Stimulated activated CD4-positive, alpha-beta T cell treated with anti-CD3 and anti-CD28 coated beads, TNF-alpha, amount 100 ng/mL, for 4 hours (primary cell): ENCODE data around the gene NEDD4L.
A peak's percentile ranks its signal among the peaks of the same experiment; 100 is the strongest.

ENCODE experiments used
- DNase-seq, 3 experiments: peaks; one replicate each; pipeline ENCODE4 v3.0.0-alpha.2; 2020; ENCODE audit warnings: low read depth in 3 of 3

The NEDD4L gene

DNA sequence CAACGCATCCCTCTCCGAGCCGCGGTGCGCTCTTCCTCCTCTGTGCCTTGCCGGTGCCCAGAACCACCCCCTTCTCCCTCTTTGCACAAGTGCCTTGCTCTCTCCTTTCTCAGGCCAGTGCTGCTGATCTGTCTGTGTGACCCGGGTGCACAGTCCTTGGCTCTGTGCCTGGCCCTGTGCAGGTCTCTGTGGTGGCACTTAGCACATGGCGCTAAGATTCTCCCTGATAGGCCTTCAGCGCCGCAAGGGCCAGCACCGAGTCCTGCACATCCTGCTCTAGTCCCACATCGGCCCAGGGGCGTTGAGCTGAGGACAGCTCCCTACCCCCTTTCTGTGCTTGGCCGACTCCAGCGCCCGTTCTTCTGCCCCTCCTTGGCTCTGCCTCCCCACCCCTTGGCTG is 136.1 kb downstream of the NEDD4L start:
- no peak for DNase-seq

- DNase-seq = peak; percentile 7 to 49 (median 27)
Observed at GRCh38 chr18:58180738-58181353, 136.8 kb downstream of the NEDD4L start.

- DNase-seq = no peak
Observed at GRCh38 chr18:58181988-58182387, 138.0 kb downstream of the NEDD4L start.

DNA sequence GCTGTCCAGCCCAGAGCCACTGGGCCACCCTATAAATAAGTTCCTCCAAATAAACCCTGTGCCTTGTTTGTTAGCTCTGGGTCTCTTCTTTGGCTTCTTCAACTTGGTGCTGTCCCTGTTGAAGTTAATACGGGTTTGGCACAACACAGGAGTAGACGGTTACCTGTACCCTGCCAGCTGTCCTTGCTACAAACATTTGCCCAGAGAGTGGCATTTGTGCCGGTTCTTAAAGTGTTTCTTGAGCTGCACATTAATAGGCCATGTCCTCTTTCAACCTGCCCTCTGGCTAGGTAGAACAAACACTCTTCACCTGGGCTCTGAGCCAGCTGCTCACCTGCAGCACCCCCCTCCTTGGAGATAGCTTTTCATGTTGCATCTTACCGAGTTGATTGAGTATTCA is 139.2 kb downstream of the NEDD4L start:
- no peak for DNase-seq

DNA sequence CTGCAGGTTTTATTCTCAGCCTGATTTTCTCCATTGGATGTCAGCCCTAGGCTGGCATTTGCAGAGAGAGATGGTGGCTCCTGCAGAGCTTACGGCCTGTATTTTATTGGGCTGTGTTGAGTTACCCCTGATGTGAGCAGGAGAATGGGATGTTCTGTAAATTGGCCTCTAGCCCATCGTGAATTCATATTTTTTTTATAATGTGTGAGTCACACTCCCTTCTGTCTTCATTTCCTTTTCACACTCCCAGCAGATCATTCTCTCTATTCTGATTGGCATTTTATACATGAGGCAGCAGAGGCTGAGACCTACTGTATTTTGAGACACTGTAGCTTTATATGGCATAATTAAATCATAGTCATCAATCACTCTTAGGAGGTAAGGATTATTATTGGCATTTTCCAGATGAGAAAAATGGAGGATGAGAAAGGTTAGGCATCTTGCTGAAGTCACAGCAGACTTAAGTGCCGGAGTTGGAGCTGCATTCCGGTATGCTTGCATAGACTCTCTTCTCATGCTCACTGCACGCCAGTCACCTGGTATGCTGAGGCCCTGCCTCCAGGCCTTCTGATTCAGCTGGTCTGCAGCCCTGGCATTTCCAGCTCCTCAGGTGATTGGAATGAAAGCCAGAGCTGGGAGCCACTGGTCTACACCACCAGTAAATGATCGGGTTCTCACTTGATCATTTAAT is 142.4 kb downstream of the NEDD4L start:
- no peak for DNase-seq

- no peak for DNase-seq
Observed at GRCh38 chr18:58187674-58188073, 143.6 kb downstream of the NEDD4L start.

DNA sequence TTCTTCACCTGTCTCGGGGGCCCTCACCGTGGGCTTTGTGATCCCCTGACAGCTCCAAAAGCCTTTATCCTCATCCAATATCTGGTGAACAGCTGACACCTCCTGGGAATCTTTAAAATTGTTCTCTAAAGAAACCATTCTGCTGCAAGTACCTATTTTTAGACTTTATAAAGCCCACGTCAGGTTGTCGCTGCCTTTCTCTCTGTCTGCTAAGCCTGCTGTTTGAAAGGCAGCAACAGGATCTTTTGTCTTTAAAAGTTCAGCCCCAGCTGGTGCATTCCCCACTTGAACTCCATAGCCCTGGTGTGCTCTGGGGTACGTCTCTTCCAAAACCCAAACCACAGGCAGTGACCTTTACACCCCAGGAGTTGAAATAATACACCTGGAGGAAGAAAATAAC is 145.0 kb downstream of the NEDD4L start:
- DNase-seq = no peak

DNA sequence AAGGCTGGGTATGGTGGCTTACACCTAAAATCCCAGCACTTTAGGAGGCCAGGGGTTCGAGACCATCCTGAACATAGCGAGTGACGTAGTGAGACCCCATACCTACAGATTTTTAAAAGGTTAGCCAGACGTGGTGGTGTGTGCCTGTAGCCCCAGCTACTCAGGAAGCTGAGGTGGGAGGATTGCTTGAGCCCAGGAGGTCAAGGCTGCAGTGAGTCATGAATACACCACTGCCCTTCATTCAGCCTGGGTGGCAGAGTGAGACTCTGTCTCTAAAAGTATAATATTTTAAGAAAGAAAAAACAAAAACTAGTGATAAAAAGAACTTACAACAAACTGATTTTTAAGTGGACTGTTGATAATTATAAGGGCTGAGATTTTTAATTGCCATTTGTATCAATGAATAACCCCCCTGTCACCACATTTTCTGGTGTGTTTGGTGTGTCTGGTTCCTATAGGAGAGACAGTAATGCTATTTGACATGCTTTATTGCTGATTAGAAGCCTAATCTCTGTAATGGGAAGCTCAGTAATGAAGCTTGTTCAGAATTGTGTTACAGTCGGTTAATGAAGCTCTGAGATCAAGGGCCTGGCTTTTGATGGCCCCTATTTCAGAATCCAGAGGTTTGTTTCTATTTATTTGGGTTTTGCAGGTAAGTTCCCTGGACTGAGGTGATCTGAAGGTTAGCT is 147.0 kb downstream of the NEDD4L start:
- DNase-seq = no peak

- DNase-seq = no peak
Observed at GRCh38 chr18:58191626-58192025, 147.6 kb downstream of the NEDD4L start.

GRCh38 chr18:58192519-58192918 is 148.5 kb downstream of the NEDD4L start:
- DNase-seq = no peak

GRCh38 chr18:58194028-58194427 is 150.0 kb downstream of the NEDD4L start:
- no peak for DNase-seq

- no peak for DNase-seq
Observed at GRCh38 chr18:58195278-58195765, 151.3 kb downstream of the NEDD4L start.

DNA sequence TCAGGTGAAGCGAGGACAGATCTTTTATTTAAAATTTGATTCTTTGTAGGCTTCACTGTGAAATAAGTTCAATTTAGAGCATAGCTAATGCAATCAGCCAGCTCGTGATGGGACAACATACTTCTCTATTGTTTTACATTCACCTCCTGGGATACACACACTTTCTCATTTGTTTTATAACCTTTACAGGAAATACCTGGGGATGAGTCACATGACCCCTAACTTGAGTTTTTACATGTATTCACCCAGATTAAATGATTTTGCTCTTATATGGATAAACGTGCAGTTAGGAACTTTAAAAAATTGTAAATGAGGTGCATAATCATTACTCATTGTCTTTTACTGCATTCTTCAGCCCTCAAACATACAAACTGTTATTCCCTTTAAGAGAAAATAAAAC is 152.1 kb downstream of the NEDD4L start:
- DNase-seq = no peak

DNA sequence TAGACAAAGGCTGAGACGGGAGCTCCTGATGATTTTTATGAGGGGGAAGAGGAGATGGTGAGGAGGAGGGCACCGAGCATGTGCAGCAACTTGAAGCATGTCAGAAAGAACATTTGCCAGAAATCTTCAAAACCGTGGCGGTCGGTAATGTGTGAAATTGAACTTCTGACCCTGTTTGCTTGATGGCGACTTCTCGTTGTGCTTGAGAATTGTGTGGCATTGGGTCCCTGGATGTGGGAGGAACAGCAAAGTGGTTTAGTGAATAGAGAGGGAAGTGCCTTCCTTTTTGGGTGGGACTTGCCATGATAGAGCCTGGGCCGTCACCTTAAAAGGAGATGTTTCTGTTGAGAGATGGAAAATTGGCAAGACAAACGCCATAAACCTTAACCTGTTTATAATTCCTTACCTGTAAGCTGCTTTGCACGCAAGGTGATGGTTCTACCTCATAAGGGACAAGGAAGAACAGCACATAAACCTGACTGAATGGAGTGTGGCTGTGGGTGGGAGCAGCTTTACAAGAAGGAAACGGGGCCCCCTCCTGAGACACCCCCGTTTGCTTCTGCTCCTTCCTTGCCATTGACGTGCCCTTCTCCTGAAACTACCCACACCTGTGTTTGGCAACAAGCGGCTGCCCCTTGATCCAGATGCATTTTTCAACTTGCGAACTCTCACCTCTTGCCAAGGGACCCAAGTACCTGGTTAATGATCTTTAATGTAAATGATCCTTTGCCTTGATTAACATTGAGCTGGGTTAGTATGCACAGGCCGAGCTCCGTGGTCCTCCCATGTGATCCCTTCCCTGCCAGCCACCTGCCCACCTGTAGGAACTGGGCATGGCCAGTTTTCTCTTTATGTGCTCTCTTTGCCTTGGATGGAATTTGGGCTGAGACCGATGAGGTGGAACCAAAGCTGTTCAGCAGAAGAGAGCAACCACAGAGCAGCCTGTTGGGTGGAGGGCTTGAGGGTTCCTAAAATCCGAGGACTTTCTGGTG is 153.2 kb downstream of the NEDD4L start:
- DNase-seq = no peak

GRCh38 chr18:58201268-58201667 is 157.2 kb downstream of the NEDD4L start:
- DNase-seq = no peak

- no peak for DNase-seq
Observed at GRCh38 chr18:58201733-58202730, 158.0 kb downstream of the NEDD4L start.

GRCh38 chr18:58204776-58205442 is 160.9 kb downstream of the NEDD4L start:
- DNase-seq = no peak

- no peak for DNase-seq
Observed at GRCh38 chr18:58205443-58206160, 161.6 kb downstream of the NEDD4L start.

- no peak for DNase-seq
Observed at GRCh38 chr18:58207520-58208152, 163.6 kb downstream of the NEDD4L start.
